GM18909 (cell line): ENCODE results near the gene HMCN2.

Source experiments
- ATAC-seq: cut with Tn5 transposase; IDR thresholded peaks from one replicate; pipeline ENCODE4 v1.9.1; 2021; ENCODE audit warnings: mild to moderate bottlenecking; ENCODE audit not compliant: unreplicated experiment, poor library complexity

The HMCN2 gene

GRCh38 chr9:130305381-130305780, 39.8 kb downstream of the HMCN2 start:
- no peak for ATAC-seq

- ATAC-seq: no peak
These were observed 41.5 kb downstream of the HMCN2 start for GRCh38 chr9:130306823-130307666.

GRCh38 chr9:130307667-130307943, 42.0 kb downstream of the HMCN2 start:
- ATAC-seq: no peak

GRCh38 chr9:130308081-130308571, 42.6 kb downstream of the HMCN2 start:
- no peak for ATAC-seq

- no peak for ATAC-seq
These were observed 44.3 kb downstream of the HMCN2 start for GRCh38 chr9:130309689-130310455.

GRCh38 chr9:130310456-130310855, 44.9 kb downstream of the HMCN2 start:
- ATAC-seq: no peak

- ATAC-seq: no peak
These were observed 45.4 kb downstream of the HMCN2 start for GRCh38 chr9:130311003-130311402.

- ATAC-seq: no peak
These were observed 46.0 kb downstream of the HMCN2 start for GRCh38 chr9:130311408-130312140.

- no peak for ATAC-seq
These were observed 47.7 kb downstream of the HMCN2 start for GRCh38 chr9:130313103-130313858.

GRCh38 chr9:130315446-130316226, 50.1 kb downstream of the HMCN2 start:
- ATAC-seq: no peak

GRCh38 chr9:130316430-130316829, 50.9 kb downstream of the HMCN2 start:
- ATAC-seq: no peak

- ATAC-seq: no peak
These were observed 53.7 kb downstream of the HMCN2 start for GRCh38 chr9:130319300-130319699.

- ATAC-seq: no peak
These were observed 54.6 kb downstream of the HMCN2 start for GRCh38 chr9:130319944-130320712.

GRCh38 chr9:130320723-130321481, 55.3 kb downstream of the HMCN2 start:
- ATAC-seq: no peak

GRCh38 chr9:130321539-130321938, 56.0 kb downstream of the HMCN2 start:
- ATAC-seq: no peak

GRCh38 chr9:130323051-130323745, 57.6 kb downstream of the HMCN2 start:
- ATAC-seq: no peak

GRCh38 chr9:130325921-130326320, 60.4 kb downstream of the HMCN2 start:
- no peak for ATAC-seq
